Kidney capillary endothelial cell (primary cell): ENCODE measurements around the gene TCF12.

Experiments
- DNase-seq: peaks from one replicate; pipeline ENCODE4 v3.0.0-alpha.2; 2018; ENCODE audit warnings: low spot score

TCF12 gene

GRCh38 chr15:57253082-57253481 is 334.6 kb downstream of the TCF12 start:
- no peak for DNase-seq

GRCh38 chr15:57253500-57253899 is 335.1 kb downstream of the TCF12 start:
- no peak for DNase-seq

GRCh38 chr15:57255751-57256341 is 337.4 kb downstream of the TCF12 start:
- no peak for DNase-seq

DNA sequence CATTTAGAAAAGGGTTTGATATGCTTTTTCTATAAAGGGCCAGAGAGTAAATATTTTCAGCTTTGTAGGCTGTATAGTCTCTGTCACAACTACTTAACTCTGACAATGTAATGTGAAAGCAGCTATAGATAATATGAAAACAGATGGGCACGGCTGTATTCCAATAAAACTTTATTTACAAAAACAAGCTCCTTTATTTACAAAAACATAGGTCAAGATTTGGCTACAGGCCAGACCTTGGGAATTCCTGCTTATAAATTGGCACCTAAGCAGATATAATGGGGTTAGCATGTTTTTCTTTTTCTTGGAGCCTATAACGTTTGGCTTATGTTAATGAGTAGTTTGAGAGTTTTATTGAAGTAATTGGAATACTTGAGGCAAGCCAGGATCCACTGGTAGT is 338.5 kb downstream of the TCF12 start:
- DNase-seq, result no peak

DNA sequence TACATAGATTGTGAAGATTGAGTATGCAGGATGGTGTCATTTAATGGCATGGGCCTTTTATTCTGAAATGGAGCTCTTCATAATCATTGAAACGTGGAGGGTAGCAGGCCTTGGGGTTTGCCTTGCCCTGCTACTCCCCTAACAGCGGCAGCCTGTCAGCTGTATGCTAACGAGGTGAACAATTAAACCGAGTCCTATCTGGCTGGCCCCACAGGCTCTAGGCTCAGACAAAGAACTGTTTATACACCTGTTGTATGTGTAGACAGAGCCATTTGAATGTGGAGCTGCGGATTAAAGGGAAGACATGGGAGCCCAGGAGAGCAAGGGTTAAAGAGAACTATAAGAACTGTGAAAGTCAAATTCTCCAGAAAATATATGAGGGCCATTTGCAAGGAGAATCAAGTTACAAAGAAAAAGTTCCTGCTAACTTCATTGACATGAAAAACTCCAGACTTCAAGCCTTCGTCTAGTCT is 341.2 kb downstream of the TCF12 start:
- no peak for DNase-seq

- DNase-seq, result no peak
Observed at GRCh38 chr15:57263520-57263919, 345.1 kb downstream of the TCF12 start.

- DNase-seq, result no peak
Observed at GRCh38 chr15:57272771-57273357, 354.4 kb downstream of the TCF12 start.

DNA sequence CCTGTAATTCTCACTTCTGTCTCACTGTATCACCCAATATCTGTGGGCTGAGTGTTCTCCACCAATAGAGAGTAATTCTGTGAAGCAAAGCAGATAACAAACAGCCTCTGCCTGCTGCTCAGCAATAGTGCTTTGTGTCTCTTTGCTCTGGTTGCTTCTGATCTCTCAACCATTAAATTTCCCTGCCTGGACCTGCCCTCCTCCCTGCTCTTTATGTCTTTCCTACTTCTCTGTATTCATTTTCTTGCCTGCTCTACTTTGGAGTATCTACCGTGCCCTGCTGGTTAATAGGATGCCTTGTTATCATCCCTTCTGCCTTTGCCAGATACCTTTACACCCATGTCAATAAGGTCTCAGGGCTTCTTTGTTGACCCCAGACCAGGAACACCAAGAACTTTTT is 355.0 kb downstream of the TCF12 start:
- no peak for DNase-seq

- DNase-seq, result no peak
Observed at GRCh38 chr15:57278439-57278838, 360.0 kb downstream of the TCF12 start.

DNA sequence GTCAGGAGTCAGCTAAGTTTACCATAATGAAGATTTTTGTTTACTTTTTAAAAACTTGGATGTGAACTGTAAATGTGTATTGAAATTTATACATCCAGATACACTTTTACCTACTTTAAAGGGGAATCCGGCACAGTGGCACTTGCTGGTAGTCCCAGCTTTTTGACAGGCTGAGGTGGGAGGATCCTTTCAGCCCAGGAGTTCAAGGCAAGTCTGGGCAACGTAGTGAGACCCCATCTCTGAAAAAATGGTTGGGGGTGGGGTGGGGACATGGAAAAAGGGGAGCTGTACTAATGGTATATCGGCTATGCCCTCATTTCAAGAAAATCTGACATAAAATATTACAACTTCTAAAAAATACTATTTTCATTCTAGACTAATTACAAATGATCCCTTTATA is 362.0 kb downstream of the TCF12 start:
- DNase-seq, result no peak

GRCh38 chr15:57281321-57281720 is 362.9 kb downstream of the TCF12 start:
- DNase-seq, result no peak

DNA sequence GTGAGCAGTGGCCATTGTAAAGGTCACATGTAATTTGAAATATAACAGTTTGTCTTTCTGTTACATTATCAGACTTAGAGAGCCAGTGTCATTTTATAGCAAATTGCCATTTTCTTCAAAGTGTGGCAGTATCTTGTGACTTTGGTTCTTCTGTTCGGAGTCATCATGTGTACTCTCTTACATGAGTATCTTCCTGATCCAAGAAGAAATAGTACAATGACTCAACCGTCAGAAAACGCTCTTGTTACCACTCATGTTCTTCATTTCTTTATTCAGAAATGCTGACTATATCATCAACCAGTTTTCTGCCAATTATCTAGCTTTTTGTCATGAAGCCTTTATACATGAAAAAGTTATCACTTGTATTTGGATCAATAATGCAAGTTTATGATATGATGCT is 364.2 kb downstream of the TCF12 start:
- DNase-seq, result no peak

DNA sequence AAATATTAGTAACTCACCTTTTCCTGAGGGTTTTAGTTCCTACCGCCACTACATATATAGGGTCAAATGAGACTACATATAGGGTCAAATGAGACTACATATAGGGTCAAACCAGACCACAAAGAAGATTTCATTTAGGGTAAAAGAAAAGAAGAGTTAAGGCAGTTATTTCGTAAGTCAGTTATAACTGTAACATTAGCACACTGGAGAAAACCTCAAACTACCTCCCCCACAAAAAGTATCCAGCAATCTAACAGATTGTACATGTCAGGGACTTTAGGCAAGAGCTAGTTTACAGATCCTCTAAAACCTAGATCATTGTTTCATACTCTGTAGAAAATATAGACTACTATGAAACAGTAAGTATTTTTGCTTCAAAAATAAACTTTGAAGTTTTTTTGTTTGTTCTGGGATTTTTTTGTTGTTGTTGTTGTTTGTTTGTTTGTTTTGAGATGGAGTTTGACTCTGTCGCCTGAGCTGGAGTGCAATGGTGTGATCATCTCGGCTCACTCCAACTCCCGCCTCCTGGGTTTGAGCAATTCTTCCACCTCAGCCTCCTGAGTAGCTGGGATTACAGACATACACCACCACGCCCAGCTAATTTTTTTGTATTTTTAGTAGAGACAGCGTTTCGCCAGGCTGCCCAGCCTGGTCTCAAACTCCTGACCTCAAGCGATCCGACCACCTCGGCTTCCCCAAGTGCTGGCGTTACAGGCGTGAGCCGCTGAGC is 365.5 kb downstream of the TCF12 start:
- DNase-seq, result no peak

- no peak for DNase-seq
Observed at GRCh38 chr15:57284535-57284934, 366.1 kb downstream of the TCF12 start.

DNA sequence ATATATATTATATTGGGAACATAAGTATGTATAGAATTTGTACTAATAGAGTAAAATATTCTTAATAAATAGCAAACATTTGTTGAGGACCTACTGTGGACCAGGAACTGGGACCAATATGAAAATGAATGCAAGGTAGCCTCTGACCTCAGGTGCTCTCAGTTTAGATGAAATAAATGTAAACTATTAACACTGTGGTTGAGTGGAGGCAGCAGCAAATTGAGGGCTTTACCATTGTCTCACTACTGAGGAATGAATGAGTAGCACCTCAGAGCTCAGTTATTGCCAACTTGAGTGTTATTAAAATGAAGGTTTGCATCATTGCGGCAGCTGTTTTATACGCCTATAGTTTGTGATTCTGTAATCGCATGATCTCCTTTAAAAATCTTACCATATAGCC is 366.9 kb downstream of the TCF12 start:
- no peak for DNase-seq

DNA sequence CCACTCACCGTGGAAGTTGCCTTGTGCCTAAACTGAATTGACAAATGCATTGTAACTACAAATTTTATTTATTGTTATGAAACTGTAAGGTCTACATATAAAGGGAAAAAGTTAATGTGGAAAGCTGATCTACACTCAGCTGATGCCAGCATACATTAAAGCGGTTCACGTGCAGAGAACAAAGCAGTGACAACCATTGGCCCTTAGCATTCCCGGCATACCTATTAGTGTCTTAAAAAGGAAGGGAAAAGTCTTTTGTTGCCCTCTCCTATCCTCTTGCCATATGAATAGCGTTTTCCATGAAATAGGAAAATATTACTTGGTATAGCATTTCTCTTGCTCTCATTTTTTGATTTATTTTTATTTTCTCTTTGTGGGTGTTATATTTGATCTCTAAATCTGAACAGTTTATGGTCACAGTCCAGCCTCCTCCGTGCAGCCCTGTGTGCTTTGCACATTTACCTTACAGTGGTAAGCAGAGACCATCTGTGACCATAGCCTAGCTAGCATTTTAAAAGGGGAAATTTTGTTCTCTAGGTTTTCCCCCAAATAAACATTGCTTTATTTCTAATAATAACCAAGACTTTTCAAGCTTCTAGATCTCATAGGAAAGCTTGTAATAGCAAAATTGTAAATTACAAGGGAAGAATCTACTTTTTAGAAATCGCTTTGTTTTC is 368.1 kb downstream of the TCF12 start:
- DNase-seq, result no peak

DNA sequence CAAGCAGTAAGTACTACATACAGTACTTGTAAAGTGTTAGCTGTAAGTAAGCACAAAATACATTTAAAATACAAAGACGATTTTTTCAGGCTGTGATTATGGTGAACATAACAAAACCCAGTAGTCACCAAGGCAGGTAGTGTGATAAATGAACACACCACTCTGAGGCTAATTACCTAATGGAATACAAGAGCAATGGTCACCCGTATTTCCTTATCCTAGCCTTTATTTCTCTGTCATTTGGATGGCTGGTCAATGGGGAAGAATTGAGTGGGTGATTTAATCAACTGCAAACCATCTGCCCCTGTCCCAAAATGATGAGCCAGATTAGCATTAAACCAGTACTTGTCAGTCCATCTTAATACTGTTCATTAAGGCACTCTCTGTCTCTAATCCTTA is 368.7 kb downstream of the TCF12 start:
- DNase-seq, result no peak

DNA sequence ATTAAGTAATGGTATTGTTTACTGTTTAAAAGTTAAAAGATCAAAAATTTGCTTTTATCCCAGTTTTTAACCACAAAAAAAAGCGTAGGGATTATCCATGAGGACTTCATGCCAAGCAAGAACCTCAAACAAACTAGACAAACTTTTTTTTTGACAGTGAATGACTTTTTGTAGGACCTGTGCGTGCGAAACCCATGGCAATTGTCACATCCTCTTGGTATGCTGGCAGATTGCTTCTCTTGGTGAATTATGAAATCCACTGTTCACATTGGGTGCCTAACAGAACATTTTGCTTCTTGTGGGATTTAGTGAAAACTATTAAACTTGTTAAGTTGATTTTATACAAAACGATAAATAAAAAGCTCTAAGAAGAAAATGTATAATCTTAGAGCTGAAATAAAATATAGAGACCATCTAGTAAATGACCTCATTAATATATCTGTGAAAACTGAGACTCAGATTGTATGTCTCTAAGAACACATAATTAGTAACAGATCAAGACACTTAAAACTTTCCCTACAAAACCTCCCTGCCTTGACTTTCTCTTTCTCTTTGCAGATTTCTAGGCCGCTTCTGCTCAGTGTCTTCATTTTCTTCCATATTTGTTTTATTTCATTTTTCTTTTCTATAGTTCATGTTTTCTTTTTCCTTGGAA is 370.6 kb downstream of the TCF12 start:
- no peak for DNase-seq

DNA sequence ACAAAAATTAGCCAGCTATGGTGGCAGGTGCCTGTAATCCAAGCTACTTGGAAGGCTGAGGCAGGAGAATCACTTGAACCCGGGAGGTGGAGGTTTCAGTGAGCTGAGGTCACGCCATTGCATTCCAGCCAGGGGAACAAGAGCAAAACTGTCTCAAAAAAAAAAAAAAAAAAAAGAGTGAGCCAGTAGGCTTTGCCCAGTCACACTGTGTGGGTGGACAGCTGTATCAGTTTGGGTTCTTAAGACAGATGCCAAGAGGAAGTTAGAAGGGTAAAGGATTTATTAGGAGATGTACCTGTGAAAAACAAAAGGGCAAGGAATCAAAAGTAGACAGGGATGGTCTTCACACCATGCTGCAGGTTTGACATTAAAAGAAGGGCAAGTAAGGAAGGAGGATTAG is 371.7 kb downstream of the TCF12 start:
- DNase-seq, result no peak

DNA sequence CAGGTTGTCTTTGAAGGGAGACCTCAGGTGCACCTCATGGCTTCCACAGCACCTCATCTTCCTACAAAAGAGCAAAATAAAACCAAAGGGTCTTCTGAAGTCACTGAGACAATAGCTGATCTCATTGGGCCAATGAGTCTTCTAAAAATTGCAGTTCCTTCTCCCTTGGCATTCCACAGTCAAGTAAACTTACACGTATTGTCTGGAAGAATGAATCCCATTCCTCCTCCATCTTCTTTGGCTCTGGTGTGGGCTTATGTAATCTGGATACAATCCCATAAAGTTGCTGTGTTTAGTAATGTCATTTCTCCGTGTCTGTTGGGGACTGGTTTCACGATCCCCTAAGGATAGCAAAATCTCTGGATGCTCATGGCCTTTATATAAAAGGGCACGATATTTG is 372.4 kb downstream of the TCF12 start:
- DNase-seq, result no peak

DNA sequence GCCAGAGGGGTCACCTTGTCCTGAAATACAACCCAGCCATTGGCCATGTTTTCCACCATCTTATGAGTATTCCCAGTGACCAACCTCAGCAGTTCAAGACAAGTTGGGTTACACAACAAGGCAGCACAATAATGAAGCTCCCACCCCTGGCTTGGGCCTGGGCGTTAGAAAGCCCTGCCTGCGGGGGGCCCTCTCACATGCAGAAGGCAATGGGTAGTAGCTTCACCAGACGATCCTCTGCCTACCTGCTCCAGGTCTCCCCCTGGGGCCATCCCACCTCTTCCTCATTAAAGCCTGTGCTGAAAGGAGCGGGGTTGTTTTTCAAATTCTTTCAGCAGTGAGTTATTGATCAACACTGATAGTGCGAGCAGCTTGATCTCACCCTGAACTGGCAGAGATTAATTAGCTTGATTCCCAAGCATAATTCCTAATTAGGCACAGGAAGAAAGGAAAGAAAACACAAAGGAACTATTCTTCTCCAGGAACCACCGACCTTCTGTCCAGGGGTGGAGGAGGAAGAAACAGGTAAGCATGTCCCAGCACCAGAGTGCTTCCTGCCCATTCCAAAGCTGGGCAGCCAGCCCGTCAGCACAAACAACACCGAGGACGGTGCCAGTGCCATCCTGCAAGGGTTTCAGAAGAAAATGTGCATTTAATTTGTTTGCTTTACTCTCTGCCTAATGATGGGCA is 378.2 kb downstream of the TCF12 start:
- DNase-seq, result no peak

GRCh38 chr15:57297163-57297593 is 378.7 kb downstream of the TCF12 start:
- DNase-seq, result no peak
